Activated naive CD4-positive, alpha-beta T cell treated with Interleukin-2 at 50 U/mL for 16 hours (primary cell): ENCODE results near the gene KIAA0408.

Source experiments
- DNase-seq: peaks from one replicate; pipeline ENCODE4 v3.0.0-alpha.2; 2020

Gene KIAA0408

DNA sequence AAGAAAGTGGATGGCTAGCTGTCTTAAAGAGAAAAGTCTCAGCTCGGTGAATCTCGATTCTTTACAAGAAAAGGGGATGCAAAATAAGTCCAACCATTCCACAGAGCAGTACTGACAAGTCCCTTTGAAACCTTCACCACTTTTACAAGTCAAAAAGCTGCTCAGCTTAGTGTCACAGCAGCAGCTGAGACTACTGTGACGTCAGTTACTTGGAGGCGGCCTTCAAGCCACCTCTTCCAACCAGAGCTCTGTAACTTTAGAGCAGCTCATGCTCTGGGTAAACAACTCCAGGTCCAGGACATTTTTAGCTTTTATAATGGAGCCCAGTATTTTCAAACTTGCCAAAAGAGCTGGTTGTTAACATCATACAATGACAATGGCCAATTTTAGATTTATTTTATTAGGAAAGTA, at the start of gene KIAA0408:
Gene KIAA0408 (minus strand): TSS at position 159 of the 411 bp plus-strand sequence. CDS start 5,408 bp downstream, outside the sequence.
- no peak for DNase-seq

DNA sequence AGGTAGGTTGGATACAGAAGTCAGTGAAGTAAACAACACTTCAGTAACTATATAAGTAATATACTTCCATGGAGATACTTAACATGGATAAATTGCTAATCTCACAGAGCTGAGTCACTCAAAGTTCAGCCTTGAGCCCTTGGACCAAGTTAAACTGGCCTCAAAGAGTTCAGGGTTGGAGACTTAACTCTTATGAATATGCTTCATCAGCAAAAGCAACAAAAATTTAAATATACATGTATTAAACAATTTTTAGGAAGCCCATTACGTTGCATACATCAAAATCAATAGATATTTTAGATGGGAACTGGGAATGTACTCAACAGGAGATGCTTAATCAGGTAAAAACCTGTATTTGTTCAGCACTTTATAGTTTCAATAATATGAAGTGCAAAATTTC, 47.7 kb upstream of the KIAA0408 start:
- DNase-seq: no peak

DNA sequence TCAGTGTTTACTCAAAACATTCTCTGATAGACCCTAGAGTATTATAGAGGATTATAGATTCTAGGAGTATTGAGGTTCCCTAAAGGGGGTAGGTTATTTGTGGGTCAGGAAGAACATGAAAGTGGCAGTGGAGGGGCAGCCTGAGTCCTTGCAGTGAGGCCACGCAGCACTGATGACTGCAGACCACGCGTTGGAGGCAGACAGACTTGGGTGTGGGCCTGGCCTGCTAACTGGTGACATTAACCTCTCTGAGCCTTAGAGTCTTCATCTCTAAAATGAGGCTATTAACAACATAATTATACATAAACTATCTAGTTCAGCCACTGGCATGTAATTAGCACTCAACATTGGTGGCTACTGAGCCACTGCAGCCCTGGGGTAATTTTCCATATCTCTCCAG, 43.8 kb upstream of the KIAA0408 start:
- no peak for DNase-seq

DNA sequence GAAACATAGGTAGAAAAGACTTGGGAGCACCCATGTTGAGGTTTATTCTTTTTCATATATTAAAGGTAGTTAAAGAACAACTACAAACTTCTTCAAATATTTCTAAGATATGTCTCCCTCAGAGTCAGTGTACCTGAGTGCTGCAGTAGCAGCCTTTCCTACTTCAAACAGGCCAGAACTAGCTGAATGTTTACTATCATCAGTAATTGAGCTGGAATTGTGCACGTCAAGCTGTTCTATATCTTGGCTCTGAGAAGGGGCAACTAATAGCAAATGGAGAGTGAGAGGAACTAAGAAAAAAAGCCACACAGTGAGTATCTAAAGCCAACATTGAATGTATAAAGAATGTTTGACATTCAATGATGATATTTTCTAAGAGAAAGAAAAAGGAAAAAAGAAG, 38.2 kb upstream of the KIAA0408 start:
- DNase-seq: no peak

DNA sequence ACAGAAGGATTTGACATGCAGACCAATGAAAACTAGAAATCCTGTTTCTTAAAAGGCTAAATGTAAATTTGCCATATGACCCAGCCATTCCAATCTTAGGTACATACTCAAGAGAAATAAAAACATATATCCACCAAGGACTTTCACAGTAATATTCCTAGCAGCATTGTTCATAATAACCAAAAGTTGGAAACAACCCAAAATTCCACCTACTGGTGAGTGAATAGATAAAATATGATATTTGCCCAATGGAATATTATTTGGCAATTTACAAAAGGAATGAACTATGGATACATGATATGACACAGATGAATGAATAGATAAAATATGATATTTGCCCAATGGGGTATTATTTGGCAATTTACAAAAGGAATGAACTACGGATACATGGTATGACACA, 37.3 kb upstream of the KIAA0408 start:
- DNase-seq: no peak

GRCh38 chr6:127494240-127494767, 35.1 kb upstream of the KIAA0408 start:
- no peak for DNase-seq

DNA sequence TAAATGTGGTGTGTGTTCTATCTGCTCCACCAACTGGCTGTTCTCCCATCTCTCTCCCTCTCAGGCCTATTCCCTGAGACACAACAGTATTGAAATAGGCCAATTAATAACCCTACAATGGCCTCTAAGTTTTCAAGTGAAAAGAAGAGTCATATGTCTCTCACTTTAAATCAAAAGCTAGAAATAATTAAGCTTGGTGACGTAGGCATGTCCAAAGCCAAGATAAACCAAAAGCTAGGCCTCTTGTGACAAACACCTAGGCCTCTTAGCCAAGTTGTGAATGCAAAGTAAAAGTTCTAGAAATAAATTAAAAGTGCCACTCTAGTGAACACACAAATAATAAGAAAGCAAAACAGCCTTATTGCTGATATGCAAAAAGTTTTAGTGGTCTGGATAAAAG, 30.1 kb upstream of the KIAA0408 start:
- DNase-seq: no peak

- DNase-seq: no peak
Measured at GRCh38 chr6:127486934-127487333, 27.7 kb upstream of the KIAA0408 start.

DNA sequence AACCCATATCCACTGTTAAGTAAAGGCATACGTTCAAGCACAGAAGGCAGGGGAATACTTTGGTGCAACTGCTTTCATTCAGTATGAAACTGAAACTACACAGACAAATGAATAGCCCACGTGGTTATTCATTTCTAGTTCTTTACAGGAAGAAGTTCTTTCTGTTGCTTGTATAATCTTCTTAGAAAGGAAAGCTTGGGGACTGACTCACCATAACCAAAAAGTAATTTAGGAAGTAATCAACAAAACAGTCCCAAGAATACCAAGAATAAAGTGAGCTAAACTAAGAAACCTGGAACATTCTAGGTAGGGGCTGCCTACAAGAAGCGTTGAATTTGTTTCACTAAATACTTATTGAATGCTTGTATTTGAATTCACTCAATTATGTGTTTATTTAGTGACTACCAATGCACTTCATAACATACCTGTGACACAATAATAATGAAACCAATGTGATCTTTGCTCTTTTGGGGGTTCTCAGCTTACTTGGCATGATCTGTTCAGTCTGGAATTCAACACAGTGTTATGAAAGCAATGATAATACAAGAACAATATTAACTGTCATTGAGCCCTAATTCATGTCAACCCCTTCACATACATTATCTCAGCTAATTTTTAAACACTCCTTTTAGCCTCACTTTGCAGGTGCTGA, 25.1 kb upstream of the KIAA0408 start:
- DNase-seq: no peak

DNA sequence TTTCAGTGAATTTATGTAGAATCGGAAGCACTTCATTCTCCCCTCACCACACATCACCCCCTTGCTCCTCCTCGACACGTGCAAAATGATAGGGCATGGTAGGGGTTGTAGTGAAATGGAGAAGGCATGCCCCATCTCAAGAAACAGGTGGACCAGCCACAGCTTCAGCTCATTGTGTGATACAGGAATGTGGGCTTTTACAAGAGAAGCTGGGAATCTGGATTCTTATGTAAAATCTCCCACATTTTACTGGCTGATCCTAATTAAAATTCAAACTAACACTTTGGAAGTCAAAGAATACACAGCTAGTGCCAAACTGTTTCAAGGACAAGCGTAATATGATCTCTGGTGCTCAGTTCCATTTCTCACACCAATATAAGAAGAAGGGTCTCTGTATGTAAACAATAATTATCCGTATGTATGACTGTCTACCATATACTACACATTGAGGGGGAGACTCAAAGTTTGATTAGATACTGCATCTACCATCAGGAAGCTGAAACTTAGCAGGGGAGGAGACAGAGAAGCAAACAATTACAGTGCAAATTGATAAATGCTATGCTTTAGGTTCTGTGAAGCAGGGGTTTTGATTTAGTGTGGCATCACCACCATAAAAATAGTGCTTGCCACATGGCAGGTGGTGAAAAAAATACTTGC, 24.3 kb upstream of the KIAA0408 start:
- DNase-seq: no peak

- DNase-seq: no peak
Measured at GRCh38 chr6:127482325-127482724, 23.1 kb upstream of the KIAA0408 start.

GRCh38 chr6:127481628-127482027, 22.4 kb upstream of the KIAA0408 start:
- DNase-seq: no peak

DNA sequence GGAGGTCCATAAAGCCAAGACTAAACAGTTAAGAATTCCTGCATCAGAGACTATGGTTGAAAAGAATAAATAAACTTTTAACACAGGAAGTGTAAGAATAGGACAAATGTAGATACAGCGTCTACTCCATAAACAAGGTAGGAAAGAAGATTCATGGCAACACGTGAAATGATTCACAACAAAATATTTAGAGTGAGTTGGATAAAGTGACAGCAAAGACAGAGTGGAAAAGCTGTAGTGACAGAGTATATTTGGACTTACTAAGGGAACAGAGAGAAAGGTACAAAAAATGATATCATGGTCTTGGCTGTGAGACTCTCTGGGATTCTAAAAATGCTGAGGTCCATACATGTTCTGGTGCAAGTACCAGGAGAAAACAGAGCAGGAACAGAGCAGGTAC, 21.9 kb upstream of the KIAA0408 start:
- DNase-seq: no peak

DNA sequence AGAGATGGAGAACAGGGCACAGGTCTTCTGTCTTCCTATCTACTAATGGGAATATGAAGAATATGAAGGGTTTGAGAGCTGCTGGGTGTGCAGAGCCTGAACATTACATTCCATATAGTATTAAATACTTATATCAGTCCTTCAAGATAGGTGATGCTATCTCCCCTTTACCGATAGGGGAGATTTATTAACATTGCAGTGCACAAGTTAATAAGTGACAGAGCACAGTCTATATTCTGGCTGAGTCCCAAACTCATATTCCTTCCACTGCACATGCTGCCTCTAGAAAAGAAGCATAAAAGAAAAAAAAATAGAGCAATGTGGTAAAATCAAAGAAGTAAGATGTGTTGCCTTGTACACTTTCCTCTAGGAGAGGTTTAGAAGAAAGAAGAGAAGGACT, 18.5 kb upstream of the KIAA0408 start:
- no peak for DNase-seq

DNA sequence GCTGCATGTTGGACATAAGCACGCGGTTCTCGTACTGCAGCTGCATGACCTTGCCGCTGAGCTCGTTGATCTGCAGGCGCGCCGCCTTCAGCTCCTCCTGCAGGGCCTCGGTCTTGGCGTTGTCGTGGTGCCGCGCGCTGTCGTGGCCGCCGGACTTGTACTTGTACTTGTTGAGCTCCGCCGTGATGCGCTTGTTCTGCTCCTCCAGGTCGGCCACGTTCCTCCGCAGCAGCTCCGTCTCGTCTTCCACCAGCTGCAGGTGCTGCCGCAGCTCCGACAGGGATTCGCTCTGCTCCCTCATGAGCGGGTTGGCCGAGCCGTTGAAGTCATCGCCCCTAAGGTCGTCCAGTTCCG, 16.6 kb upstream of the KIAA0408 start:
- no peak for DNase-seq

DNA sequence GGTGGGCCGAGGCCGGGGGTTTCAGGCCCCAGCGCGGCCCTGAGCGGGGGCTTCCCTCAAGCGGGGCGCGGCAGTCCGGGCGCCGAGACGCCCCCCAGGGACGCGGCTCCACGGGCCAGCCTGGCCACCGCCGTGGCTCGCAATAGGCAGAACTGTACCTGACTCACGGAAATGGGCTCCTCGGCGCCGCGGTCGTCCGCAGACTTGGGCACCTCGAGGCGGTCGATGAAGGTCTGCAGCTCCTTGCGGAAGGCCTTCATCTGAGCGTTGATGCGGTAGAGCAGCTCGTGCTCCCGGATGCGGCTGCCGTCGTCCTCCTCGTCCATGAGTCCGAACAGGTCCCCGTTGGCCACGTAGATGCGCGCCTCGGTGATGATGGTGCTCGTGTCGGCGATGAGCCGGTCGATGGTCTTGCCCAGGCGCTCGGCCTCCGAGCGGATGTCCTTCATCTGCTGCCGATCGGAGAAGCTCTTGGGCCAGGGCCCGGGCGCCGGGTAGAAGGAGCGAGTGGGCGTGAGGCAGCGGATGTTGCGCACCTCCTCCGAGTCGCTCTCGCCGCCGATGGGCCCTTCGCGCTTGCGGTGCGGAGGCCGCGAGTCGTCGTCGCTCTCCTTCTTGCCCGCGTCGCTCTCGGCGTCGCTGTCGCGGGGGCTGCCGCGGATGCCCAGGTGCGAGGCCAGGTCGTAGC, 16.1 kb upstream of the KIAA0408 start:
- DNase-seq: no peak

- DNase-seq: no peak
Measured at GRCh38 chr6:127471379-127472255, 12.4 kb upstream of the KIAA0408 start.

- DNase-seq: no peak
Measured at GRCh38 chr6:127468936-127469335, 9.7 kb upstream of the KIAA0408 start.

DNA sequence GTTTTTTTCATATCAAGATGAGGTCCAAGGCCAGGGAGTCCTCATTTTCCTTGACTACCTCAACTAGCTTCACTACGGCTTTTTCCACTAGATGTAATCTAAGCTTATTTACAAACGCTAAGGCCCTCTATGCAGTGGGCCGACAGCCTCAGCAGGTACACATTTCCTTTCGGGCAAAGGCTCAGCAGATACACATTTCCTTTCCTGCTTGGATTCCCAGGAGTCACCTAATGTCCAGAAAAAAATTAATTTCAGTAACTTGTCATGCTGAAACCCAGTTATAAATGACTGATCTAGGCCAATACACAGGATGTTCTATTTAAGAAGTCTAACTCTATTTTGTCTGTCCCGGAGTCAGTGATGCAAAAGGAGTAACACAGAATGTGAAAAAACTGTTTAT, 7.2 kb upstream of the KIAA0408 start:
- no peak for DNase-seq

GRCh38 chr6:127464881-127465459, 5.8 kb upstream of the KIAA0408 start:
- DNase-seq: peak; percentile 69

- DNase-seq: no peak
Measured at GRCh38 chr6:127464161-127464880, 5.1 kb upstream of the KIAA0408 start.

GRCh38 chr6:127463056-127463455, 3.9 kb upstream of the KIAA0408 start:
- DNase-seq: no peak
